IPS DF 6.9 (cell line): ENCODE measurements around the gene NAP1L5.

Experiments
- DNase-seq: peaks from one replicate; pipeline ENCODE4 v3.0.0-alpha.2; 2013; ENCODE audit warnings: low read depth, low spot score
- H3K27ac ChIP-seq: one replicate; pipeline ENCODE4 v1.5.1; 2013; ENCODE audit warnings: low read length, control low read depth
- H3K27me3 ChIP-seq: 2 replicates; pipeline ENCODE4 v1.6.1; 2013; ENCODE audit warnings: mild to moderate bottlenecking, low read length; ENCODE audit not compliant: control insufficient read depth, insufficient read depth
- H3K36me3 ChIP-seq: 2 replicates; pipeline ENCODE4 v1.6.1; 2013; ENCODE audit warnings: low read length; ENCODE audit not compliant: control insufficient read depth, insufficient read depth
- H3K4me1 ChIP-seq: 2 replicates; pipeline ENCODE4 v1.6.1; 2013; ENCODE audit warnings: low read length; ENCODE audit not compliant: control insufficient read depth, insufficient read depth
- H3K4me3 ChIP-seq: 2 replicates; pipeline ENCODE4 v1.5.1; 2013; ENCODE audit warnings: mild to moderate bottlenecking, low read length
- H3K9me3 ChIP-seq: 2 replicates; pipeline ENCODE4 v1.6.1; 2013; ENCODE audit warnings: low read length, inconsistent platforms; ENCODE audit not compliant: control insufficient read depth, insufficient read depth
- WGBS: extraction: QIAGEN DNeasy Blood & Tissue Kit; methylation state at CpG from one replicate; pipeline ENCODE4 v1.1.7; 2013; ENCODE audit warnings: mixed read lengths, missing lambda C conversion rate; ENCODE audit not compliant: insufficient read length, insufficient coverage; 5-methylcytosine and 5-hydroxymethylcytosine counted together

The NAP1L5 gene

GRCh38 chr4:88697588-88698329 lies at the start of gene NAP1L5:
TSS of gene NAP1L5 (minus strand) at chr4:88697829. CDS start at chr4:88697754, 75 bp downstream.
- no peak within 1 kb of the TSS for H3K27ac ChIP-seq
- H3K4me3 ChIP-seq, result peak within 1 kb of the TSS; percentile 58; the same call in 1 of the 2 replicates

GRCh38 chr4:88747351-88747750 lies 49.7 kb upstream of the NAP1L5 start:
- no CpG with 5 or more reads among the region's 7 CpGs for WGBS
- H3K27ac ChIP-seq, result no peak overlapping the region
- H3K9me3 ChIP-seq, result no peaks in the 10 kb centered on the region
- peaks cover 8% of the 10 kb centered on the region; the same call in 1 of the 2 replicates for H3K36me3 ChIP-seq
- H3K27me3 ChIP-seq, result no peaks in the 10 kb centered on the region
- H3K4me3 ChIP-seq, result no peak overlapping the region
- no peaks in the 10 kb centered on the region for H3K4me1 ChIP-seq
- no peak for DNase-seq

More at GRCh38 chr4:88697588-88698329, at the start of gene NAP1L5:
- H3K4me1 ChIP-seq, result no peaks in the 10 kb centered on the region; the same call in 1 of the 2 replicates
- no peaks in the 10 kb centered on the region for H3K36me3 ChIP-seq
- DNase-seq, result no peak
- no CpG with 5 or more reads among the region's 40 CpGs for whole genome bisulfite sequencing
- no peaks in the 10 kb centered on the region for H3K9me3 ChIP-seq
- no peaks in the 10 kb centered on the region for H3K27me3 ChIP-seq

GRCh38 chr4:88746206-88746605 lies 48.6 kb upstream of the NAP1L5 start:
- Histone ChIP-seq H3K4me1 (no peaks in the 10 kb centered on the region), H3K4me3 (no peak overlapping the region), H3K27ac (no peak overlapping the region), H3K27me3 (no peaks in the 10 kb centered on the region), H3K9me3 (no peaks in the 10 kb centered on the region), H3K36me3 (peaks cover 8% of the 10 kb centered on the region; the same call in 1 of the 2 replicates)
- no peak for DNase-seq
- WGBS, result no CpG with 5 or more reads among the region's 5 CpGs

GRCh38 chr4:88745581-88746163 lies 48.0 kb upstream of the NAP1L5 start:
- DNase-seq, result no peak
- peaks cover 8% of the 10 kb centered on the region; the same call in 1 of the 2 replicates for H3K36me3 ChIP-seq
- H3K4me1 ChIP-seq, result no peaks in the 10 kb centered on the region
- no peaks in the 10 kb centered on the region for H3K9me3 ChIP-seq
- no peak overlapping the region for H3K27ac ChIP-seq
- no CpG with 5 or more reads among the region's 1 CpG for WGBS
- no peaks in the 10 kb centered on the region for H3K27me3 ChIP-seq
- H3K4me3 ChIP-seq, result no peak overlapping the region

- H3K4me1 ChIP-seq, result no peaks in the 10 kb centered on the region
- H3K36me3 ChIP-seq, result peaks cover 8% of the 10 kb centered on the region; the same call in 1 of the 2 replicates
- H3K27ac ChIP-seq, result no peak overlapping the region
- no peaks in the 10 kb centered on the region for H3K27me3 ChIP-seq
- no peak overlapping the region for H3K4me3 ChIP-seq
- no peaks in the 10 kb centered on the region for H3K9me3 ChIP-seq
- no CpG with 5 or more reads among the region's 1 CpG for WGBS
- DNase-seq, result no peak
Observed at GRCh38 chr4:88745175-88745574, 47.5 kb upstream of the NAP1L5 start.

GRCh38 chr4:88744609-88745008 lies 47.0 kb upstream of the NAP1L5 start:
- no peaks in the 10 kb centered on the region for H3K27me3 ChIP-seq
- no peaks in the 10 kb centered on the region for H3K9me3 ChIP-seq
- no CpG with 5 or more reads among the region's 3 CpGs for WGBS
- H3K4me1 ChIP-seq, result no peaks in the 10 kb centered on the region
- no peak for DNase-seq
- peaks cover 6% of the 10 kb centered on the region; the same call in 1 of the 2 replicates for H3K36me3 ChIP-seq
- H3K27ac ChIP-seq, result no peak overlapping the region
- H3K4me3 ChIP-seq, result no peak overlapping the region

GRCh38 chr4:88743696-88744095 lies 46.1 kb upstream of the NAP1L5 start:
- DNase-seq, result no peak
- no peak overlapping the region for H3K4me3 ChIP-seq
- no CpG with 5 or more reads among the region's 3 CpGs for WGBS
- H3K9me3 ChIP-seq, result no peaks in the 10 kb centered on the region
- H3K27ac ChIP-seq, result no peak overlapping the region
- no peaks in the 10 kb centered on the region for H3K4me1 ChIP-seq
- H3K27me3 ChIP-seq, result no peaks in the 10 kb centered on the region
- H3K36me3 ChIP-seq, result peaks cover 6% of the 10 kb centered on the region; the same call in 1 of the 2 replicates

GRCh38 chr4:88742561-88742960 lies 44.9 kb upstream of the NAP1L5 start:
- Histone ChIP-seq H3K36me3 (no peaks in the 10 kb centered on the region), H3K27me3 (no peaks in the 10 kb centered on the region), H3K27ac (no peak overlapping the region), H3K9me3 (no peaks in the 10 kb centered on the region), H3K4me3 (no peak overlapping the region), H3K4me1 (0 out of 2 replicates have a peak, but pooled peaks cover 3% of the 10 kb centered on the region)
- WGBS, result no CpG with 5 or more reads among the region's 2 CpGs
- DNase-seq, result no peak

GRCh38 chr4:88738180-88738579 lies 40.6 kb upstream of the NAP1L5 start:
- WGBS, result no CpG with 5 or more reads among the region's 4 CpGs
- no peaks in the 10 kb centered on the region for H3K9me3 ChIP-seq
- no peaks in the 10 kb centered on the region for H3K27me3 ChIP-seq
- no peak overlapping the region for H3K27ac ChIP-seq
- DNase-seq, result no peak
- H3K36me3 ChIP-seq, result peaks cover 2% of the 10 kb centered on the region; the same call in 1 of the 2 replicates
- H3K4me1 ChIP-seq, result 0 out of 2 replicates have a peak, but pooled peaks cover 3% of the 10 kb centered on the region
- H3K4me3 ChIP-seq, result no peak overlapping the region

- no peak overlapping the region for H3K4me3 ChIP-seq
- H3K36me3 ChIP-seq, result peaks cover 2% of the 10 kb centered on the region; the same call in 1 of the 2 replicates
- no peaks in the 10 kb centered on the region for H3K9me3 ChIP-seq
- no CpG with 5 or more reads among the region's 14 CpGs for WGBS
- no peak overlapping the region for H3K27ac ChIP-seq
- H3K4me1 ChIP-seq, result 0 out of 2 replicates have a peak, but pooled peaks cover 3% of the 10 kb centered on the region
- H3K27me3 ChIP-seq, result no peaks in the 10 kb centered on the region
- no peak for DNase-seq
Observed at GRCh38 chr4:88737307-88737941, 39.8 kb upstream of the NAP1L5 start.
